Fibroblast of skin of abdomen (primary cell): ENCODE data around the gene SH3D19.
"Not testable (repeated sequence)": the region's sequence is repeated elsewhere in the genome, so short reads cannot be mapped to it uniquely, and the experiment has no call there.

ENCODE experiments used
- DNase-seq: peaks from one replicate; pipeline ENCODE4 v3.0.0-alpha.2; 2013

The SH3D19 gene

GRCh38 chr4:151143811-151144210, 181.6 kb downstream of the SH3D19 start:
- DNase-seq = no peak

GRCh38 chr4:151143162-151143561, 182.2 kb downstream of the SH3D19 start:
- DNase-seq = no peak

GRCh38 chr4:151142758-151143157, 182.6 kb downstream of the SH3D19 start:
- no peak for DNase-seq

- no peak for DNase-seq
Measured at GRCh38 chr4:151139814-151140213, 185.6 kb downstream of the SH3D19 start.

GRCh38 chr4:151136048-151136447, 189.4 kb downstream of the SH3D19 start:
- not testable (repeated sequence) for DNase-seq

- no peak for DNase-seq
Measured at GRCh38 chr4:151133311-151133710, 192.1 kb downstream of the SH3D19 start.

- DNase-seq = no peak
Measured at GRCh38 chr4:151129796-151130195, 195.6 kb downstream of the SH3D19 start.

- peak; percentile 57 for DNase-seq
Measured at GRCh38 chr4:151117371-151117962, 207.9 kb downstream of the SH3D19 start.

- DNase-seq = peak; percentile 14
Measured at GRCh38 chr4:151114986-151115385, 210.4 kb downstream of the SH3D19 start.

GRCh38 chr4:151114338-151114737, 211.1 kb downstream of the SH3D19 start:
- DNase-seq = no peak

GRCh38 chr4:151110236-151110635, 215.2 kb downstream of the SH3D19 start:
- DNase-seq = no peak

GRCh38 chr4:151107063-151107462, 218.3 kb downstream of the SH3D19 start:
- DNase-seq = no peak

- no peak for DNase-seq
Measured at GRCh38 chr4:151105454-151106032, 219.9 kb downstream of the SH3D19 start.

- DNase-seq = no peak
Measured at GRCh38 chr4:151104621-151105020, 220.8 kb downstream of the SH3D19 start.

GRCh38 chr4:151103758-151104157, 221.6 kb downstream of the SH3D19 start:
- no peak for DNase-seq

GRCh38 chr4:151100531-151100930, 224.9 kb downstream of the SH3D19 start:
- DNase-seq = no peak

- peak; percentile 28 for DNase-seq
Measured at GRCh38 chr4:151099976-151100417, 225.4 kb downstream of the SH3D19 start.

- peak; percentile 98 for DNase-seq
Measured at GRCh38 chr4:151099229-151099975, 226.0 kb downstream of the SH3D19 start, which contains the start of gene RPS3A. RPS3A (plus strand) TSS chr4:151099628; CDS start chr4:151099653, 25 bp downstream.

GRCh38 chr4:151098979-151099228, 226.5 kb downstream of the SH3D19 start:
- no peak for DNase-seq

- no peak for DNase-seq
Measured at GRCh38 chr4:151097759-151098158, 227.6 kb downstream of the SH3D19 start.

- DNase-seq = no peak
Measured at GRCh38 chr4:151095142-151095541, 230.3 kb downstream of the SH3D19 start.

GRCh38 chr4:151094290-151094751, 231.1 kb downstream of the SH3D19 start:
- no peak for DNase-seq

- DNase-seq = no peak
Measured at GRCh38 chr4:151093203-151093602, 232.2 kb downstream of the SH3D19 start.

GRCh38 chr4:151092488-151092887, 232.9 kb downstream of the SH3D19 start:
- DNase-seq = no peak
